HEK293 (cell line): Measurements from ENCODE around the gene COQ10A.
A peak's percentile ranks its signal among the peaks of the same experiment; 100 is the strongest.

Source experiments
- CTCF ChIA-PET: fragments of 350-600 bp; formaldehyde crosslinking; extraction: SDS; loops from one replicate; lab custom pipeline; 2021; ENCODE audit warnings: antibody characterized with exemption; lab: Yijun Ruan, JAX
- POLR2A ChIA-PET: fragments of 300-600 bp; formaldehyde crosslinking; extraction: SDS; loops from one replicate; lab custom pipeline; 2020; ENCODE audit warnings: antibody characterized with exemption, inconsistent platforms; lab: Yijun Ruan, JAX
- H3K27ac ChIP-seq: fragments of 200-500 bp; sonication (Bioruptor generic); 2 replicates; pipeline ENCODE4 v1.5.1; 2014; ENCODE audit warnings: low read depth, low read length, control low read depth, inconsistent platforms; ENCODE audit errors: extremely low read depth
- H3K36me3 ChIP-seq, 2 experiments: fragments of 200-500 bp in 1 of 2; sonication (Bioruptor generic) in 1 of 2; 1 replicate in 1 of 2; 2 replicates in 1 of 2; pipeline ENCODE4 v1.5.1; 2014 to 2017; ENCODE audit warnings: inconsistent platforms in 2 of 2, low read length in 2 of 2; ENCODE audit not compliant: control insufficient read depth in 2 of 2, insufficient read depth in 1 of 2
- H3K4me1 ChIP-seq: fragments of 200-500 bp; sonication (Bioruptor generic); 2 replicates; pipeline ENCODE4 v1.5.1; 2014; ENCODE audit warnings: mild to moderate bottlenecking, low read length, inconsistent platforms; ENCODE audit not compliant: control insufficient read depth, insufficient read depth
- H3K4me3 ChIP-seq: 2 replicates; pipeline ENCODE4 v1.5.1; 2011; ENCODE audit warnings: low read depth, mild to moderate bottlenecking, control low read depth, low read length, moderate library complexity
- H3K9me3 ChIP-seq: fragments of 200-500 bp; sonication (Bioruptor generic); 2 replicates; pipeline ENCODE4 v1.5.1; 2014; ENCODE audit warnings: low read depth, low read length, inconsistent platforms; ENCODE audit not compliant: control insufficient read depth, insufficient read depth
- BCL6B ChIP-seq: fragments of 450-650 bp; formaldehyde crosslinking; IDR thresholded peaks from 2 replicates; pipeline ENCODE4 v1.5.1; 2017; ENCODE audit warnings: missing biosample characterization, missing genetic modification characterization
- PRDM10 ChIP-seq: fragments of 450-650 bp; formaldehyde crosslinking; IDR thresholded peaks from 2 replicates; pipeline ENCODE4 v1.5.1; 2016; ENCODE audit warnings: missing biosample characterization, missing genetic modification characterization
- SETDB1 ChIP-seq: IDR thresholded peaks from one replicate; pipeline ENCODE4 v1.6.1; 2017; ENCODE audit warnings: mild to moderate bottlenecking, low read length, moderate library complexity, mixed read lengths; ENCODE audit not compliant: insufficient read length
- ZBTB8A ChIP-seq: fragments of 450-650 bp; formaldehyde crosslinking; IDR thresholded peaks from 2 replicates; pipeline ENCODE4 v1.5.1; 2016; ENCODE audit warnings: missing biosample characterization, missing genetic modification characterization
- ZFHX2 ChIP-seq: fragments of 450-650 bp; formaldehyde crosslinking; conservative IDR thresholded peaks from 2 replicates; pipeline ENCODE4 v1.5.1; 2016; ENCODE audit warnings: missing biosample characterization, missing genetic modification characterization
- ZFP41 ChIP-seq: fragments of 450-650 bp; formaldehyde crosslinking; IDR thresholded peaks from 2 replicates; pipeline ENCODE4 v1.5.1; 2016; ENCODE audit warnings: missing biosample characterization, missing genetic modification characterization, borderline replicate concordance
- ZNF112 ChIP-seq: fragments of 450-650 bp; formaldehyde crosslinking; IDR thresholded peaks from 2 replicates; pipeline ENCODE4 v1.5.0; 2017; ENCODE audit warnings: missing biosample characterization, missing genetic modification characterization
- ZNF132 ChIP-seq: fragments of 450-650 bp; formaldehyde crosslinking; IDR thresholded peaks from 2 replicates; pipeline ENCODE4 v1.5.1; 2017; ENCODE audit warnings: missing biosample characterization, missing genetic modification characterization, borderline replicate concordance
- ZNF2 ChIP-seq: fragments of 450-650 bp; formaldehyde crosslinking; IDR thresholded peaks from 2 replicates; pipeline ENCODE4 v1.5.1; 2016; ENCODE audit warnings: missing biosample characterization, missing genetic modification characterization
- ZNF202 ChIP-seq: fragments of 450-650 bp; formaldehyde crosslinking; IDR thresholded peaks from 2 replicates; pipeline ENCODE4 v1.5.1; 2016; ENCODE audit warnings: missing biosample characterization, missing genetic modification characterization, borderline replicate concordance
- ZNF239 ChIP-seq: fragments of 450-650 bp; formaldehyde crosslinking; IDR thresholded peaks from 2 replicates; pipeline ENCODE4 v1.5.1; 2016; ENCODE audit warnings: missing biosample characterization, missing genetic modification characterization
- ZNF354C ChIP-seq: fragments of 450-650 bp; formaldehyde crosslinking; IDR thresholded peaks from 2 replicates; pipeline ENCODE4 v1.5.1; 2016; ENCODE audit warnings: missing biosample characterization, missing genetic modification characterization, low read depth, borderline replicate concordance
- ZNF514 ChIP-seq: fragments of 450-650 bp; formaldehyde crosslinking; IDR thresholded peaks from 2 replicates; pipeline ENCODE4 v1.5.1; 2016; ENCODE audit warnings: missing biosample characterization, missing genetic modification characterization
- ZNF571 ChIP-seq: fragments of 450-650 bp; formaldehyde crosslinking; IDR thresholded peaks from 2 replicates; pipeline ENCODE4 v1.5.0; 2017; ENCODE audit warnings: missing biosample characterization, missing genetic modification characterization
- ZNF596 ChIP-seq: fragments of 450-650 bp; IDR thresholded peaks from 2 replicates; pipeline ENCODE4 v1.5.0; 2018; ENCODE audit warnings: missing biosample characterization, mild to moderate bottlenecking, missing genetic modification characterization, moderate library complexity
- ZNF777 ChIP-seq: fragments of 450-650 bp; formaldehyde crosslinking; IDR thresholded peaks from 2 replicates; pipeline ENCODE4 v1.5.1; 2017; ENCODE audit warnings: missing biosample characterization, missing genetic modification characterization, borderline replicate concordance
- ZNF791 ChIP-seq: fragments of 450-650 bp; formaldehyde crosslinking; IDR thresholded peaks from 2 replicates; pipeline ENCODE4 v1.5.1; 2016; ENCODE audit warnings: missing biosample characterization, missing genetic modification characterization
- TF ChIP-seq, protein P1 (sequence below): fragments of 450-650 bp; formaldehyde crosslinking; IDR thresholded peaks from 2 replicates; pipeline ENCODE4 v1.5.1; 2016; ENCODE audit warnings: missing biosample characterization, missing genetic modification characterization
- TF ChIP-seq, protein P2 (sequence below): fragments of 450-650 bp; formaldehyde crosslinking; IDR thresholded peaks from 2 replicates; pipeline ENCODE4 v1.5.1; 2016; ENCODE audit warnings: missing biosample characterization, missing genetic modification characterization, low read depth
- TF ChIP-seq, protein P3 (sequence below): fragments of 450-650 bp; formaldehyde crosslinking; IDR thresholded peaks from 2 replicates; pipeline ENCODE4 v1.5.1; 2016; ENCODE audit warnings: missing biosample characterization, missing genetic modification characterization, borderline replicate concordance
- TF ChIP-seq, protein P4 (sequence below): fragments of 450-650 bp; formaldehyde crosslinking; IDR thresholded peaks from 2 replicates; pipeline ENCODE4 v1.5.1; 2016; ENCODE audit warnings: missing biosample characterization, missing genetic modification characterization

COQ10A gene

GRCh38 chr12:56221757-56222530, 44.8 kb upstream of the COQ10A start, which contains the start of gene RNF41:
TSS of gene RNF41 (minus strand) at chr12:56221922. CDS start at chr12:56214047, 7,875 bp downstream.
- Histone ChIP-seq H3K27ac (peak within 1 kb of the TSS; percentile 83), H3K4me3 (peak within 1 kb of the TSS; percentile 77)
- POLR2A ChIA-PET, result interaction anchor here (0.6 to 3.6 kb wide), 39 partner anchors 9 to 415 kb away, joined by 3 to 59 read pairs (median 5); partner anchors contain the start of genes ANKRD52, CNPY2, COQ10A and CS
- TF ChIP-seq, protein P1, sequence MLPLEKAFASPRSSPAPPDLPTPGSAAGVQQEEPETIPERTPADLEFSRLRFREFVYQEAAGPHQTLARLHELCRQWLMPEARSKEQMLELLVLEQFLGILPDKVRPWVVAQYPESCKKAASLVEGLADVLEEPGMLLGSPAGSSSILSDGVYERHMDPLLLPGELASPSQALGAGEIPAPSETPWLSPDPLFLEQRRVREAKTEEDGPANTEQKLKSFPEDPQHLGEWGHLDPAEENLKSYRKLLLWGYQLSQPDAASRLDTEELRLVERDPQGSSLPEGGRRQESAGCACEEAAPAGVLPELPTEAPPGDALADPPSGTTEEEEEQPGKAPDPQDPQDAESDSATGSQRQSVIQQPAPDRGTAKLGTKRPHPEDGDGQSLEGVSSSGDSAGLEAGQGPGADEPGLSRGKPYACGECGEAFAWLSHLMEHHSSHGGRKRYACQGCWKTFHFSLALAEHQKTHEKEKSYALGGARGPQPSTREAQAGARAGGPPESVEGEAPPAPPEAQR (tag by site-specific recombination), result no peak
- TF ChIP-seq, protein P2, sequence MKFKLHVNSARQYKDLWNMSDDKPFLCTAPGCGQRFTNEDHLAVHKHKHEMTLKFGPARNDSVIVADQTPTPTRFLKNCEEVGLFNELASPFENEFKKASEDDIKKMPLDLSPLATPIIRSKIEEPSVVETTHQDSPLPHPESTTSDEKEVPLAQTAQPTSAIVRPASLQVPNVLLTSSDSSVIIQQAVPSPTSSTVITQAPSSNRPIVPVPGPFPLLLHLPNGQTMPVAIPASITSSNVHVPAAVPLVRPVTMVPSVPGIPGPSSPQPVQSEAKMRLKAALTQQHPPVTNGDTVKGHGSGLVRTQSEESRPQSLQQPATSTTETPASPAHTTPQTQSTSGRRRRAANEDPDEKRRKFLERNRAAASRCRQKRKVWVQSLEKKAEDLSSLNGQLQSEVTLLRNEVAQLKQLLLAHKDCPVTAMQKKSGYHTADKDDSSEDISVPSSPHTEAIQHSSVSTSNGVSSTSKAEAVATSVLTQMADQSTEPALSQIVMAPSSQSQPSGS (tag by site-specific recombination), result no peak
- TF ChIP-seq, protein P3, sequence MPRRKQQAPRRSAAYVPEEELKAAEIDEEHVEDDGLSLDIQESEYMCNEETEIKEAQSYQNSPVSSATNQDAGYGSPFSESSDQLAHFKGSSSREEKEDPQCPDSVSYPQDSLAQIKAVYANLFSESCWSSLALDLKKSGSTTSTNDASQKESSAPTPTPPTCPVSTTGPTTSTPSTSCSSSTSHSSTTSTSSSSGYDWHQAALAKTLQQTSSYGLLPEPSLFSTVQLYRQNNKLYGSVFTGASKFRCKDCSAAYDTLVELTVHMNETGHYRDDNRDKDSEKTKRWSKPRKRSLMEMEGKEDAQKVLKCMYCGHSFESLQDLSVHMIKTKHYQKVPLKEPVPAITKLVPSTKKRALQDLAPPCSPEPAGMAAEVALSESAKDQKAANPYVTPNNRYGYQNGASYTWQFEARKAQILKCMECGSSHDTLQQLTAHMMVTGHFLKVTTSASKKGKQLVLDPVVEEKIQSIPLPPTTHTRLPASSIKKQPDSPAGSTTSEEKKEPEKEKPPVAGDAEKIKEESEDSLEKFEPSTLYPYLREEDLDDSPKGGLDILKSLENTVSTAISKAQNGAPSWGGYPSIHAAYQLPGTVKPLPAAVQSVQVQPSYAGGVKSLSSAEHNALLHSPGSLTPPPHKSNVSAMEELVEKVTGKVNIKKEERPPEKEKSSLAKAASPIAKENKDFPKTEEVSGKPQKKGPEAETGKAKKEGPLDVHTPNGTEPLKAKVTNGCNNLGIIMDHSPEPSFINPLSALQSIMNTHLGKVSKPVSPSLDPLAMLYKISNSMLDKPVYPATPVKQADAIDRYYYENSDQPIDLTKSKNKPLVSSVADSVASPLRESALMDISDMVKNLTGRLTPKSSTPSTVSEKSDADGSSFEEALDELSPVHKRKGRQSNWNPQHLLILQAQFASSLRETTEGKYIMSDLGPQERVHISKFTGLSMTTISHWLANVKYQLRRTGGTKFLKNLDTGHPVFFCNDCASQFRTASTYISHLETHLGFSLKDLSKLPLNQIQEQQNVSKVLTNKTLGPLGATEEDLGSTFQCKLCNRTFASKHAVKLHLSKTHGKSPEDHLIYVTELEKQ (tag by site-specific recombination), result no peak
- TF ChIP-seq PRDM10 (tag by site-specific recombination) (peak; percentile 52), ZBTB8A (no peak; the same call in 1 of the 2 replicates), ZFHX2 (tag by site-specific recombination) (no peak), ZNF132 (tag by site-specific recombination) (no peak), ZNF596 (tag by site-specific recombination) (no peak), ZFP41 (tag by site-specific recombination) (no peak), ZNF2 (tag by site-specific recombination) (no peak), SETDB1 (no peak), ZNF354C (tag by site-specific recombination) (no peak), ZNF112 (tag by site-specific recombination) (no peak), ZNF791 (tag by site-specific recombination) (no peak), ZNF514 (tag by site-specific recombination) (no peak), ZNF202 (tag by site-specific recombination) (no peak), ZNF571 (tag by site-specific recombination) (no peak), BCL6B (tag by site-specific recombination) (no peak), ZNF777 (no peak), ZNF239 (tag by site-specific recombination) (no peak)
- TF ChIP-seq, protein P4, sequence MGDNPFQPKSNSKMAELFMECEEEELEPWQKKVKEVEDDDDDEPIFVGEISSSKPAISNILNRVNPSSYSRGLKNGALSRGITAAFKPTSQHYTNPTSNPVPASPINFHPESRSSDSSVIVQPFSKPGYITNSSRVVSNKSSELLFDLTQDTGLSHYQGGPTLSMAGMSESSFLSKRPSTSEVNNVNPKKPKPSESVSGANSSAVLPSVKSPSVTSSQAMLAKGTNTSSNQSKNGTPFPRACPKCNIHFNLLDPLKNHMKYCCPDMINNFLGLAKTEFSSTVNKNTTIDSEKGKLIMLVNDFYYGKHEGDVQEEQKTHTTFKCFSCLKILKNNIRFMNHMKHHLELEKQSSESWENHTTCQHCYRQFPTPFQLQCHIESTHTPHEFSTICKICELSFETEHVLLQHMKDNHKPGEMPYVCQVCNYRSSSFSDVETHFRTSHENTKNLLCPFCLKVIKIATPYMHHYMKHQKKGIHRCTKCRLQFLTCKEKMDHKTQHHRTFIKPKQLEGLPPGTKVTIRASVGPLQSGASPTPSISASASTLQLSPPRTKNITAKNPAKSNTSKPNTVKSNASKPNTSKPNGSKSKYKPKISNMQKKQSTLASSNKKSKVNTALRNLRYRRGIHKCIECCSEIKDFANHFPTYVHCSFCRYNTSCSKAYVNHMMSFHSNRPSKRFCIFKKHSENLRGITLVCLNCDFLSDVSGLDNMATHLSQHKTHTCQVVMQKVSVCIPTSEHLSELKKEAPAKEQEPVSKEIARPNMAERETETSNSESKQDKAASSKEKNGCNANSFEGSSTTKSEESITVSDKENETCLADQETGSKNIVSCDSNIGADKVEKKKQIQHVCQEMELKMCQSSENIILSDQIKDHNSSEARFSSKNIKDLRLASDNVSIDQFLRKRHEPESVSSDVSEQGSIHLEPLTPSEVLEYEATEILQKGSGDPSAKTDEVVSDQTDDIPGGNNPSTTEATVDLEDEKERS, result no peak

More at GRCh38 chr12:56221757-56222530, 44.8 kb upstream of the COQ10A start, which contains the start of gene RNF41:
- Histone ChIP-seq H3K36me3 (peaks cover 3 to 14% of the 10 kb centered on the region in 2 experiments; a peak in 2 of 3 replicates), H3K4me1 (peaks cover 12% of the 10 kb centered on the region; the same call in 1 of the 2 replicates), H3K9me3 (no peaks in the 10 kb centered on the region)
- CTCF ChIA-PET, result interaction anchor here (0.6 to 5.3 kb wide), 23 partner anchors 11 to 483 kb away, joined by 3 to 73 read pairs (median 4); partner anchors contain the start of genes ANKRD52, PA2G4, SMARCC2 and ZC3H10
